Measurements from ENCODE around the gene CPNE7.

CPNE7 gene

GRCh38 chr16:89643769-89644300, 68.3 kb downstream of the CPNE7 start:
- no peak for TF ChIP-seq CTCF (conservative IDR thresholded peaks at IDR 0.05; ENCODE audit: low read length)
- TF ChIP-seq EZH2phosphoT487 (IDR thresholded peaks at IDR 0.05; ENCODE audit: borderline replicate concordance) = no peak
- Histone ChIP-seq H3K79me2 (ENCODE audit: insufficient read depth, low read length) (no peaks in the 10 kb centered on the region), H3K4me1 (ENCODE audit: insufficient read depth, low read length, poor library complexity, severe bottlenecking) (no peaks in the 10 kb centered on the region), H3K9ac (ENCODE audit: low read depth, low read length, poor library complexity, severe bottlenecking) (no peak overlapping the region), H3K27me3 (ENCODE audit: insufficient read depth, low read length, poor library complexity, severe bottlenecking) (no peaks in the 10 kb centered on the region), H2AFZ (ENCODE audit: low read length) (no peak overlapping the region), H3F3A (ENCODE audit: low read depth) (no peaks in the 10 kb centered on the region), H3K4me2 (ENCODE audit: low read depth, low read length, poor library complexity, severe bottlenecking) (no peak overlapping the region), H3K9me3 (ENCODE audit: insufficient read depth, low read depth, low read length) (no peaks in the 10 kb centered on the region), H3K4me3 (ENCODE audit: low read length, poor library complexity, severe bottlenecking) (no peak overlapping the region), H3K36me3 (ENCODE audit: insufficient read depth, low read length) (peaks cover 5% of the 10 kb centered on the region; the same call in 1 of the 2 replicates), H4K20me1 (ENCODE audit: insufficient read depth, low read length, poor library complexity, severe bottlenecking) (no peaks in the 10 kb centered on the region), H3K9me2 (replicated peaks; ENCODE audit: low read depth, low read length) (no peaks in the 10 kb centered on the region)

DNA sequence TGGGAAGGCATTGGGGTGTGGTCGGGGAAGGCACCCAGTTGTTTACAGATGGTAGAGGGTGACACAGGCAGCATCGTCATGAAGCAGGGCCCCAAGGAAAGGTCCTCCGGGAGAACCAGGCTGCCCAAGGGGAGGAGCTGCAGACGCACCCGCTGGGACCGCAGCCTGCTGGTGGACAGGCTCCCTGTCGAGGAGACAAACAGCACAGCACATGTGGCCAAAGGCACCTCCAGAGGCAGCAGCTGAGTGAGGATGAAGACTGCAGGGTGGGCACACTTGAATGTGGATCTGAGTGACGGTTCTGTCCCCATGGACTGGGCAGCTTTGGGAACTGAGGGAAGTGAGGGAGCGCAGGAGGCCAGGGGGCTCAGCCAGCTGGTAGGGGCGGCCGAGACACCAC, 69.6 kb downstream of the CPNE7 start:
- Histone ChIP-seq H3K4me3 (ENCODE audit: low read length, poor library complexity, severe bottlenecking) (no peak overlapping the region), H2AFZ (ENCODE audit: low read length) (no peak overlapping the region), H3F3A (ENCODE audit: low read depth) (no peaks in the 10 kb centered on the region), H3K36me3 (ENCODE audit: insufficient read depth, low read length) (peaks cover 5% of the 10 kb centered on the region; the same call in 1 of the 2 replicates), H3K27me3 (ENCODE audit: insufficient read depth, low read length, poor library complexity, severe bottlenecking) (no peaks in the 10 kb centered on the region), H3K9me2 (replicated peaks; ENCODE audit: low read depth, low read length) (no peaks in the 10 kb centered on the region), H3K9ac (ENCODE audit: low read depth, low read length, poor library complexity, severe bottlenecking) (no peak overlapping the region), H3K4me2 (ENCODE audit: low read depth, low read length, poor library complexity, severe bottlenecking) (no peak overlapping the region), H3K9me3 (ENCODE audit: insufficient read depth, low read depth, low read length) (no peaks in the 10 kb centered on the region), H3K4me1 (ENCODE audit: insufficient read depth, low read length, poor library complexity, severe bottlenecking) (no peaks in the 10 kb centered on the region), H4K20me1 (ENCODE audit: insufficient read depth, low read length, poor library complexity, severe bottlenecking) (no peaks in the 10 kb centered on the region), H3K79me2 (ENCODE audit: insufficient read depth, low read length) (no peaks in the 10 kb centered on the region)
- TF ChIP-seq EZH2phosphoT487 (IDR thresholded peaks at IDR 0.05; ENCODE audit: borderline replicate concordance) (no peak), CTCF (conservative IDR thresholded peaks at IDR 0.05; ENCODE audit: low read length) (no peak)

GRCh38 chr16:89646270-89646669, 70.7 kb downstream of the CPNE7 start:
- TF ChIP-seq CTCF (conservative IDR thresholded peaks at IDR 0.05; ENCODE audit: low read length) (no peak), EZH2phosphoT487 (IDR thresholded peaks at IDR 0.05; ENCODE audit: borderline replicate concordance) (no peak)
- H3F3A ChIP-seq (ENCODE audit: low read depth) = no peaks in the 10 kb centered on the region
- no peak overlapping the region for H3K9ac ChIP-seq (ENCODE audit: low read depth, low read length, poor library complexity, severe bottlenecking)
- no peaks in the 10 kb centered on the region for H3K9me3 ChIP-seq (ENCODE audit: insufficient read depth, low read depth, low read length)
- no peak overlapping the region for H3K4me3 ChIP-seq (ENCODE audit: low read length, poor library complexity, severe bottlenecking)
- no peaks in the 10 kb centered on the region for H3K4me1 ChIP-seq (ENCODE audit: insufficient read depth, low read length, poor library complexity, severe bottlenecking)
- H3K79me2 ChIP-seq (ENCODE audit: insufficient read depth, low read length) = no peaks in the 10 kb centered on the region
- H3K27me3 ChIP-seq (ENCODE audit: insufficient read depth, low read length, poor library complexity, severe bottlenecking) = no peaks in the 10 kb centered on the region
- no peaks in the 10 kb centered on the region for H3K9me2 ChIP-seq (replicated peaks; ENCODE audit: low read depth, low read length)
- H4K20me1 ChIP-seq (ENCODE audit: insufficient read depth, low read length, poor library complexity, severe bottlenecking) = no peaks in the 10 kb centered on the region
- H3K36me3 ChIP-seq (ENCODE audit: insufficient read depth, low read length) = peaks cover 5% of the 10 kb centered on the region; the same call in 1 of the 2 replicates
- no peak overlapping the region for H3K4me2 ChIP-seq (ENCODE audit: low read depth, low read length, poor library complexity, severe bottlenecking)
- no peak overlapping the region for H2AFZ ChIP-seq (ENCODE audit: low read length)
